Lower leg skin (tissue), 4 donors: Measurements from ENCODE around the gene PNPLA2. TPM values are rescaled to one million over a fixed set of nuclear protein-coding genes. Genes with fewer than 3 reads are reported as not detected.

Source experiments
- DNase-seq, 2 donors: peaks; one replicate each; pipeline ENCODE4 v3.0.0-alpha.2; 2019; ENCODE audit warnings: low spot score in 2 of 2
- H3K4me3 ChIP-seq: fragments of 200-600 bp; sonication (generic); 2 replicates; pipeline ENCODE4 v1.5.1; 2017; ENCODE audit warnings: mild to moderate bottlenecking, low read depth; ENCODE audit not compliant: poor library complexity, severe bottlenecking
- POLR2A ChIP-seq, 2 donors: fragments of 450-650 bp; IDR thresholded peaks; one replicate each; pipeline ENCODE4 v1.6.1; 2016 to 2017; ENCODE audit warnings: antibody characterized with exemption in 2 of 2, mild to moderate bottlenecking in 1 of 2, moderate library complexity in 1 of 2
- WGBS, 2 donors: methylation state at CpG; one replicate each; pipeline ENCODE4 v1.1.5; 2018; 5-methylcytosine and 5-hydroxymethylcytosine counted together
- intact Hi-C: fragments of 100-400 bp; cut with DNase I; formaldehyde crosslinking; loops from one replicate; pipeline ENCODE4 v1.15.0; 2023; ENCODE audit warnings: low total_unique reads
- total RNA-seq, 4 donors: library from RNA; depleted of rRNA; stranded (reverse); fragments of >200 nt; gene quantifications; one replicate each; pipeline ENCODE4 v1.1.0, GENCODE V29; 2016
- TF ChIP-seq, protein P1 (sequence below), 3 donors: fragments of 450-650 bp; IDR thresholded peaks; one replicate each; pipeline ENCODE4 v1.5.1; 2016; ENCODE audit warnings: antibody characterized with exemption in 3 of 3, mild to moderate bottlenecking in 3 of 3, moderate library complexity in 2 of 3

Gene PNPLA2
- total RNA-seq, 4 donors from 2014 or later, result 55.5 to 99.7 (median 72.4) TPM

DNA sequence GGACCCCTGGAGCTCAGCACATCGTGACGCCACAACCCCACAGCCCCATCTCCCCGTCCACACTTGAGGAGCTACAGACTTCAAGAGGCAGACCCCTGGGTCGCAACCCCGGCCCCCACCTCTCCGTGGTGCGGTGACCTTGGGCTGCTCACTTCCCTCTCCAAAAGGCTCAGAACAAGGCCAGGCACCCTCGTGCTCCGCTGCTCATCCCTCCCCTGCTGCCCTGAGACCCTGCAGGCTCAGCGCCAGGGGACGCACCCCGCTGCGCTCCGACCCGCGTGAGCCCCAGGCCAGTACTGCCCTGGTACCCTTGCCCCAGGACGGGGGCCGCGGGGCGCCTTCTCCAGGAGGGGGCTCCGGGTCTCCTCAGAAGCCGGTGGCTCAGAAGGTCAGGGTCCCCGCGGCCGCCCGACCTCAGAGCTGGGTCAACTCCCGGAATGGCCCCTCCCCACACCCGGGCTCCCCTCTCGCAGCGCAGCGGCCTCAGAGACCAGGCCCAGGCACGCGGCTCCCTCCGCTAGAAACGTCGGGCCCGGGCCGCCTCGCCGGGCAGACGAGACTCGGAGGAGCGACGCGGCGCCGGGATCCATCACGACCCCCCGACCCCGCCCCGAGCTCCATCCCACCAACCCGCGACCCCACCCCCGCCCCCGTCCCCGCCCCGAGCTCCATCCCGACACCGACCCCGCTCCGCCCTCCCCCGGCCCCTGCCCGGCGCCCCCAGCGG is 42.0 kb upstream of the PNPLA2 start:
- peak in 1 of 2 donors; percentile 90 for DNase-seq
- H3K4me3 ChIP-seq, result peak overlapping the region; percentile 87
- intact Hi-C loops, result no loop called here
- WGBS, 2 donors, result 1% methylated on average over 13 to 20 of the region's 65 CpGs
- TF ChIP-seq, protein P1, sequence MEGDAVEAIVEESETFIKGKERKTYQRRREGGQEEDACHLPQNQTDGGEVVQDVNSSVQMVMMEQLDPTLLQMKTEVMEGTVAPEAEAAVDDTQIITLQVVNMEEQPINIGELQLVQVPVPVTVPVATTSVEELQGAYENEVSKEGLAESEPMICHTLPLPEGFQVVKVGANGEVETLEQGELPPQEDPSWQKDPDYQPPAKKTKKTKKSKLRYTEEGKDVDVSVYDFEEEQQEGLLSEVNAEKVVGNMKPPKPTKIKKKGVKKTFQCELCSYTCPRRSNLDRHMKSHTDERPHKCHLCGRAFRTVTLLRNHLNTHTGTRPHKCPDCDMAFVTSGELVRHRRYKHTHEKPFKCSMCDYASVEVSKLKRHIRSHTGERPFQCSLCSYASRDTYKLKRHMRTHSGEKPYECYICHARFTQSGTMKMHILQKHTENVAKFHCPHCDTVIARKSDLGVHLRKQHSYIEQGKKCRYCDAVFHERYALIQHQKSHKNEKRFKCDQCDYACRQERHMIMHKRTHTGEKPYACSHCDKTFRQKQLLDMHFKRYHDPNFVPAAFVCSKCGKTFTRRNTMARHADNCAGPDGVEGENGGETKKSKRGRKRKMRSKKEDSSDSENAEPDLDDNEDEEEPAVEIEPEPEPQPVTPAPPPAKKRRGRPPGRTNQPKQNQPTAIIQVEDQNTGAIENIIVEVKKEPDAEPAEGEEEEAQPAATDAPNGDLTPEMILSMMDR (IDR thresholded peaks at IDR 0.05), result no peak
- TF ChIP-seq POLR2A (IDR thresholded peaks at IDR 0.05), result no peak

DNA sequence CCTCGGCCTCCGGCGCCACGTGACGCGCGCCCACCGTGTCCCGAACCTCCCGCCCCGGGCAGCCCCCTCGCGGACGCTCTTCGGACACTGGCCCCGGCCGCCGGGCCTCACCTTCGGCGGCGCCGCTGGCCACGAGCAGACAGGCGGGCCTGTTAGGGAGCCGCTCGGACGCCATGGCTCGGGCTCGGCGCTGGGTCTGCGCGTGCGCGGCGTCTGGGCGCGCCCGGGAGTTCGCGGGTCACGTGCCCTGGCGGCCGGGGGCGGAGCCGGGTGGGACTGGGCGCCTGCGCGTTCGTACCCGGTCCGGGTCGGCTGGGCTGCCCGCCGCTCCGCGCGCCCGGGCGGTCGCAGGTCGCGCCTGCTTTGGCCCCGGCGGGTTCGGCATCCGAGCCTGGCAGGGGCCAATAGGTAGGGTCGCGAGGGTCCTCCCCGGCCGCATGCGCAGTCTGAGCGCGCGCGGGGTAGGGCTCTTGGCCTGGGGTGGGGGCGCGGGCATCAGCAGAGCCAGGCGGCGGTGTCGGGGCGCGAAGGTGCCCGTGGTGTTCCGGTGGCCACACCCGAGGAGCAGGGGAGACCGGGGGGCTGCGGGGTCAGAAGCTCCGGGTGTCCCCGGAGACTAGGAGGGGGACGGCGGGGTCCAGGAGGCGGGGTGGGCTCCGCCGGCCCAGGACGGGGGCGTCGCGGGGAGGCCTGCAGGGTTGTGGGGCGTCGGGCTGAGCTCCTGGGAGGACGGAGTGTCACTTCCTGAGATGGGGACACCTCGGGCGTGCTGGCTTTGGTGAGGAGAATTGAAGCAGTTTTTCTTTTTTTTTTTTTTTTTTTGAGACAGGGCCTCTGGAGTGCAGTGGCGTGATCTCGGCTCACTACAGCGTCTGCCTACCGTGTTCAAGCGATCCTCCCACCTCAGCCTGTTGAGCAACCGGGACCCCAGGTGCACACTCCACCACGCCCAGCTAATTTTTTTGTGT is 41.1 kb upstream of the PNPLA2 start, which contains the start of gene GATD1:
Gene GATD1 (minus strand): TSS at position 200 of the 968 bp plus-strand sequence. CDS start 25 bp downstream, at position 175.
- peak within 1 kb of the TSS; percentile 87 for H3K4me3 ChIP-seq
- 2 to 3% methylated on average over 29 to 54 of the region's 110 CpGs for WGBS, 2 donors
- TF ChIP-seq, protein P1 (IDR thresholded peaks at IDR 0.05), result no peak
- TF ChIP-seq POLR2A (IDR thresholded peaks at IDR 0.05), result peak in 1 of 2 donors; percentile 14
- DNase-seq, result peak; percentile 89 to 98
- intact Hi-C loops, result no loop called here

DNA sequence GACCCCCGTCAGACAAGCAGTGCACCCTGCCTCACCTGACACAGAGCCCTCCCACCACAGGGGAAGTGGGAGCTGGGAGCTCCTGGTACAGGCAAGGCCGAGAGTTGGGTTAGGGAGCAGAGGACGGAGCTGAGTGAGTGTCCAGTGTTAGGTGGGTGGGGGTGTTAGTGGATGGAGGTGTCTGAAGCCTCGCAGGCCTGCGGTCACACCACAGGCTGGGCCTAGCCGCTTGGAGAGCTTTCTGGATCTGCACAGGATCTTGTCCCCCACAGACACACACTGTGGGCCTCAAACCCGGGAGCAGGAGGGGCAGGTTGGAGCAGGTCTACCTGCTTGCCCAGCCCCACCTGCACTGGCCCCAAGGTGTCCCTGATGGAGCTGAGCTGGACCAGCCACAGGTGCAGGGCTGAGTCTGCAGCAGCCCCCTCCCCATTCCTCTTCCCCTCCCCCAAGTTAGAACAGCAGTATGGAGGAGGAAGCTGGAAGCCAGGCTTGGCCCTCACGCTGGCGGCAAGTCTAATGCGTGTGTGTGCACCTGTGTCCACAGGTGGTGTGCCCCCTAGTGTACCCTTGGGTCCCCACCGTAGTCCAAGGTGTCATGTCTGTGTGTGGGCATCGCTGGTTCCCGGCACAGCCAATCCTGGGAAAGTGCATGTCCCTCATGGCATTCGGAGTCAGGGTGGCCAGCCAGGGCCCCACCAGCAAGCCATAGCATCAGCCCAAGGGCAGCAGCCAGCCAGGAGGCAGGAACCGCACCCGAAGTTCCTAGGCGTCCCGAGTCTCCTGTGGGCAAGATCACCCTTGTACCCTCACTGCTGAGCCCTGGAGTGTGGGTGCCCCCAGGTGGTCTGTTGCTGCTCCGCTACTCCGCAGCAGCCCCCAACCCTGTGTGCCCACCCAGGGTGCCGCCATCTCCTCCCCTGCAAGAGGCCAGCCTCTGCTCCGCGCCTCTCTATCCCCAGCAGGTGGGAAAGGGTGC is 39.4 kb upstream of the PNPLA2 start:
- 89 to 93% methylated on average over 21 to 23 of the region's 23 CpGs for WGBS, 2 donors
- no peak for DNase-seq
- intact Hi-C loops, result no loop called here
- no peak for TF ChIP-seq POLR2A (IDR thresholded peaks at IDR 0.05)
- TF ChIP-seq, protein P1 (IDR thresholded peaks at IDR 0.05), result no peak
- no peak overlapping the region for H3K4me3 ChIP-seq

DNA sequence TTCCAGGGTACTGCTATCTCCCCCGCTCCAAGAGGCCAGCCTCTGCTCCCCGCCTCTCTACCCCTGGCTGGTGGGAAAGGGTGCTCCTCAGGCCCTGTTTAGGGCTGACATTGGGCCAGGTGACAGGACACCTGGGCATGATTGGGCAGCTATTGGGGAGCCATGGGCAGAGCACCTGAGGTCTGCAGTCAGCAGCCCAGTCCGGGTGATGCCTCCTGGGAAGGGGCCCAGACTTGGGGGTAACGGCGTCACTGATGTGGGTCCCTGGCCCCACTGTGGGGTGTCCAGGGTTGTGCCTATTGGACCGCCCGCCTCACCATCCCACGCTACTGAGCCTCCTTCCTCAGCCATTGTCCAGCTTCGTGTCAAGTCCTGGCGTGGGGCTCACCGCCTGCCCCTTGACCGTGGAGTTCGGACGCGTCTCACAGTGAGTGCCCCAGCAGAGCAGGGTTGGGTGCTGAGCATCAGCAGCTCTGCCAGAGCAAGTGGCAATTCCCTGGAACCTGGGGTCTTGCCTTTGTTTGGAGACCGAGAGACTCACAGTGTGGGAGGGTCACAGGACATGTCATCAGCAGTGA is 38.7 kb upstream of the PNPLA2 start:
- H3K4me3 ChIP-seq, result no peak overlapping the region
- intact Hi-C loops, result no loop called here
- 95 to 96% methylated on average over 16 of the region's 16 CpGs for WGBS, 2 donors
- no peak for TF ChIP-seq POLR2A (IDR thresholded peaks at IDR 0.05)
- TF ChIP-seq, protein P1 (IDR thresholded peaks at IDR 0.05), result no peak
- no peak for DNase-seq
